ENCODE results near the gene HTT.
A peak's percentile ranks its signal among the peaks of the same experiment; 100 is the strongest.

The HTT gene

GRCh38 chr4:3074078-3074845 is at the start of gene HTT, which contains the start of gene HTT-AS:
Gene HTT, plus strand, starts transcription at chr4:3074681. Its CDS starts 145 bp downstream, at chr4:3074826.
Gene HTT-AS, minus strand, starts transcription at chr4:3074538.
- DNase-seq = peak; percentile 97 to 99 (median 99)

- DNase-seq = no peak
Observed at GRCh38 chr4:3025881-3026280, 48.6 kb upstream of the HTT start.

- no peak for DNase-seq
Observed at GRCh38 chr4:3026540-3026939, 47.9 kb upstream of the HTT start.

- DNase-seq = no peak
Observed at GRCh38 chr4:3029464-3029863, 45.0 kb upstream of the HTT start.

GRCh38 chr4:3030566-3031356 is 43.7 kb upstream of the HTT start:
- no peak for DNase-seq

GRCh38 chr4:3031357-3032082 is 43.0 kb upstream of the HTT start:
- DNase-seq = no peak

GRCh38 chr4:3034231-3034630 is 40.2 kb upstream of the HTT start:
- no peak for DNase-seq

- DNase-seq = no peak
Observed at GRCh38 chr4:3035249-3035648, 39.2 kb upstream of the HTT start.

GRCh38 chr4:3035674-3036073 is 38.8 kb upstream of the HTT start:
- DNase-seq = no peak

- DNase-seq = no peak
Observed at GRCh38 chr4:3036131-3036952, 38.1 kb upstream of the HTT start.

- DNase-seq = no peak
Observed at GRCh38 chr4:3037957-3038461, 36.5 kb upstream of the HTT start.

GRCh38 chr4:3039706-3040366 is 34.6 kb upstream of the HTT start:
- DNase-seq = no peak

- no peak for DNase-seq
Observed at GRCh38 chr4:3040452-3041191, 33.9 kb upstream of the HTT start.

GRCh38 chr4:3041192-3042142 is 33.0 kb upstream of the HTT start:
- peak in 1 of 4 experiments; percentile 39 for DNase-seq

- no peak for DNase-seq
Observed at GRCh38 chr4:3042226-3042625, 32.3 kb upstream of the HTT start.

- no peak for DNase-seq
Observed at GRCh38 chr4:3043282-3044020, 31.0 kb upstream of the HTT start.

GRCh38 chr4:3044870-3045819 is 29.3 kb upstream of the HTT start:
- peak in 2 of 4 experiments; percentile 33 to 47 for DNase-seq

GRCh38 chr4:3046162-3046561 is 28.3 kb upstream of the HTT start:
- DNase-seq = no peak
